MG63 (cell line): Measurements from ENCODE around the gene CLCF1. TPM values are rescaled to one million over a fixed set of nuclear protein-coding genes. Genes with fewer than 3 reads are reported as not detected.
"Not testable (repeated sequence)": the region's sequence is repeated elsewhere in the genome, so short reads cannot be mapped to it uniquely, and the experiment has no call there.

Experiments
- DNase-seq: peaks from one replicate; pipeline ENCODE4 v3.0.0-alpha.2; 2020
- H3K27me3 ChIP-seq: fragments of 250-450 bp; sonication (Bioruptor Pico); 2 replicates; pipeline ENCODE4 v1.5.1; 2020; ENCODE audit warnings: mild to moderate bottlenecking, moderate library complexity
- H3K36me3 ChIP-seq: fragments of 250-450 bp; sonication (Bioruptor Pico); 2 replicates; pipeline ENCODE4 v1.5.1; 2020; ENCODE audit warnings: mild to moderate bottlenecking, moderate library complexity
- H3K4me3 ChIP-seq: fragments of 250-450 bp; sonication (Bioruptor Pico); 2 replicates; pipeline ENCODE4 v1.5.1; 2020; ENCODE audit warnings: mild to moderate bottlenecking, moderate library complexity
- H3K9me3 ChIP-seq: fragments of 250-450 bp; sonication (Bioruptor Pico); 2 replicates; pipeline ENCODE4 v1.5.1; 2020; ENCODE audit warnings: mild to moderate bottlenecking, moderate library complexity
- total RNA-seq: library from RNA; depleted of rRNA; stranded (reverse); fragments of >200 nt; shearing (Covaris generic); gene quantifications from 2 replicates; pipeline ENCODE4 v1.2.3, GENCODE V29; 2014; ENCODE audit warnings: low replicate concordance

CLCF1 gene
- total RNA-seq, 1 experiment from 2014 or later: 6.4 TPM

- Histone ChIP-seq H3K4me3 (no peak overlapping the region), H3K9me3 (peaks cover 3% of the 10 kb centered on the region; the same call in 1 of the 2 replicates), H3K27me3 (no peaks in the 10 kb centered on the region), H3K36me3 (no peaks in the 10 kb centered on the region)
- DNase-seq: no peak
Observed at GRCh38 chr11:67345247-67345919, 28.0 kb downstream of the CLCF1 start.

GRCh38 chr11:67344264-67344663 lies 29.1 kb downstream of the CLCF1 start:
- DNase-seq: no peak
- Histone ChIP-seq H3K9me3 (peaks cover 3% of the 10 kb centered on the region; the same call in 1 of the 2 replicates), H3K4me3 (no peak overlapping the region), H3K36me3 (no peaks in the 10 kb centered on the region), H3K27me3 (no peaks in the 10 kb centered on the region)

GRCh38 chr11:67337257-67337656 lies 36.1 kb downstream of the CLCF1 start:
- no peak for DNase-seq
- H3K27me3 ChIP-seq: no peaks in the 10 kb centered on the region
- H3K4me3 ChIP-seq: no peak overlapping the region
- H3K9me3 ChIP-seq: peaks cover 3% of the 10 kb centered on the region
- no peaks in the 10 kb centered on the region for H3K36me3 ChIP-seq

GRCh38 chr11:67332081-67332691 lies 41.2 kb downstream of the CLCF1 start:
- no peaks in the 10 kb centered on the region; the same call in 1 of the 2 replicates for H3K36me3 ChIP-seq
- H3K9me3 ChIP-seq: peaks cover under 1% of the 10 kb centered on the region; the same call in 1 of the 2 replicates
- no peak for DNase-seq
- no peak overlapping the region for H3K4me3 ChIP-seq
- H3K27me3 ChIP-seq: no peaks in the 10 kb centered on the region

GRCh38 chr11:67323526-67323925 lies 49.9 kb downstream of the CLCF1 start:
- Histone ChIP-seq H3K27me3 (no peaks in the 10 kb centered on the region), H3K36me3 (no peaks in the 10 kb centered on the region), H3K9me3 (no peaks in the 10 kb centered on the region), H3K4me3 (no peak overlapping the region)
- DNase-seq: no peak

GRCh38 chr11:67322049-67322448 lies 51.3 kb downstream of the CLCF1 start:
- Histone ChIP-seq H3K36me3 (no peaks in the 10 kb centered on the region), H3K9me3 (no peaks in the 10 kb centered on the region), H3K4me3 (no peak overlapping the region), H3K27me3 (no peaks in the 10 kb centered on the region)
- no peak for DNase-seq

- Histone ChIP-seq H3K36me3 (no peaks in the 10 kb centered on the region), H3K4me3 (no peak overlapping the region), H3K27me3 (no peaks in the 10 kb centered on the region), H3K9me3 (no peaks in the 10 kb centered on the region)
- DNase-seq: no peak
Observed at GRCh38 chr11:67321313-67321871, 52.0 kb downstream of the CLCF1 start.

GRCh38 chr11:67320691-67321090 lies 52.7 kb downstream of the CLCF1 start:
- no peak overlapping the region for H3K4me3 ChIP-seq
- DNase-seq: no peak
- H3K36me3 ChIP-seq: no peaks in the 10 kb centered on the region
- H3K9me3 ChIP-seq: no peaks in the 10 kb centered on the region
- H3K27me3 ChIP-seq: no peaks in the 10 kb centered on the region

- Histone ChIP-seq H3K4me3 (no peak overlapping the region), H3K36me3 (no peaks in the 10 kb centered on the region), H3K27me3 (no peaks in the 10 kb centered on the region), H3K9me3 (no peaks in the 10 kb centered on the region)
- no peak for DNase-seq
Observed at GRCh38 chr11:67320011-67320410, 53.4 kb downstream of the CLCF1 start.

GRCh38 chr11:67318876-67319275 lies 54.5 kb downstream of the CLCF1 start:
- not testable (repeated sequence) for H3K9me3 ChIP-seq, H3K4me3 ChIP-seq, H3K36me3 ChIP-seq, DNase-seq, H3K27me3 ChIP-seq

- H3K27me3 ChIP-seq: no peaks in the 10 kb centered on the region
- no peaks in the 10 kb centered on the region for H3K9me3 ChIP-seq
- DNase-seq: no peak
- H3K4me3 ChIP-seq: peak overlapping the region; percentile 65
- H3K36me3 ChIP-seq: no peaks in the 10 kb centered on the region
Observed at GRCh38 chr11:67317888-67318555, 55.4 kb downstream of the CLCF1 start.

- peak; percentile 91 for DNase-seq
- Histone ChIP-seq H3K27me3 (no peaks in the 10 kb centered on the region), H3K36me3 (no peaks in the 10 kb centered on the region), H3K4me3 (peak overlapping the region; percentile 65), H3K9me3 (no peaks in the 10 kb centered on the region)
Observed at GRCh38 chr11:67317205-67317887, 56.1 kb downstream of the CLCF1 start.

- H3K9me3 ChIP-seq: no peaks in the 10 kb centered on the region
- H3K27me3 ChIP-seq: no peaks in the 10 kb centered on the region
- no peak for DNase-seq
- peak overlapping the region; percentile 65 for H3K4me3 ChIP-seq
- no peaks in the 10 kb centered on the region for H3K36me3 ChIP-seq
Observed at GRCh38 chr11:67316882-67317204, 56.6 kb downstream of the CLCF1 start.

GRCh38 chr11:67315325-67315909 lies 58.0 kb downstream of the CLCF1 start:
- DNase-seq: no peak
- Histone ChIP-seq H3K36me3 (no peaks in the 10 kb centered on the region), H3K27me3 (no peaks in the 10 kb centered on the region), H3K9me3 (no peaks in the 10 kb centered on the region), H3K4me3 (no peak overlapping the region)

GRCh38 chr11:67314218-67314617 lies 59.2 kb downstream of the CLCF1 start:
- H3K27me3 ChIP-seq: no peaks in the 10 kb centered on the region
- H3K9me3 ChIP-seq: no peaks in the 10 kb centered on the region
- no peak overlapping the region for H3K4me3 ChIP-seq
- H3K36me3 ChIP-seq: no peaks in the 10 kb centered on the region
- no peak for DNase-seq
